Hepatocyte (in vitro differentiated cells): ENCODE results near the gene PRRT3.

Experiments
- CTCF ChIP-seq: fragments of 200-600 bp; sonication (generic); IDR thresholded peaks from 2 replicates; pipeline ENCODE4 v1.5.1; 2016; ENCODE audit warnings: antibody characterized with exemption, mild to moderate bottlenecking; ENCODE audit not compliant: poor library complexity
- EZH2phosphoT487 ChIP-seq: fragments of 200-600 bp; sonication (generic); IDR thresholded peaks from one replicate; pipeline ENCODE4 v1.6.1; 2018; ENCODE audit warnings: antibody characterized with exemption, mild to moderate bottlenecking, low read depth, moderate library complexity; ENCODE audit not compliant: unreplicated experiment, severe bottlenecking

- TF ChIP-seq CTCF (no peak), EZH2phosphoT487 (no peak)
These were observed 34.4 kb downstream of the PRRT3 start for GRCh38 chr3:9917820-9918219.
